Activated T-helper 9 cell treated with anti-CD3 and anti-CD28 coated beads, Interleukin-2, amount 50 U/mL, for 16 hours (primary cell): ENCODE results near the gene ATL3.
"Not testable (repeated sequence)": the region's sequence is repeated elsewhere in the genome, so short reads cannot be mapped to it uniquely, and the experiment has no call there.

Experiments
- DNase-seq: peaks from one replicate; pipeline ENCODE4 v3.0.0-alpha.2; 2020; ENCODE audit warnings: low read depth

Gene ATL3

GRCh38 chr11:63586451-63587166, 84.6 kb downstream of the ATL3 start:
- no peak for DNase-seq

GRCh38 chr11:63583357-63583677, 87.9 kb downstream of the ATL3 start:
- no peak for DNase-seq

GRCh38 chr11:63581224-63581623, 90.0 kb downstream of the ATL3 start:
- DNase-seq, result not testable (repeated sequence)

- DNase-seq, result not testable (repeated sequence)
Observed at GRCh38 chr11:63578882-63579281, 92.3 kb downstream of the ATL3 start.

- no peak for DNase-seq
Observed at GRCh38 chr11:63574856-63575602, 96.1 kb downstream of the ATL3 start.
